ENCODE results near the gene MAP4K2.

MAP4K2 gene

GRCh38 chr11:64767344-64768299 is 35.4 kb downstream of the MAP4K2 start:
- peak in 1 of 2 donors; percentile 75 for DNase-seq (ENCODE audit: low read depth in 2 of 2)

- DNase-seq (ENCODE audit: low read depth in 2 of 2), result no peak
Measured at GRCh38 chr11:64766881-64767280, 36.1 kb downstream of the MAP4K2 start.

- DNase-seq (ENCODE audit: low read depth in 2 of 2), result no peak
Measured at GRCh38 chr11:64765851-64766665, 37.0 kb downstream of the MAP4K2 start.

GRCh38 chr11:64765291-64765850 is 37.6 kb downstream of the MAP4K2 start:
- DNase-seq (ENCODE audit: low read depth in 2 of 2), result no peak

GRCh38 chr11:64764753-64765152 is 38.3 kb downstream of the MAP4K2 start:
- no peak for DNase-seq (ENCODE audit: low read depth in 2 of 2)

- DNase-seq (ENCODE audit: low read depth in 2 of 2), result no peak
Measured at GRCh38 chr11:64764040-64764611, 38.9 kb downstream of the MAP4K2 start.

GRCh38 chr11:64763526-64764039 is 39.4 kb downstream of the MAP4K2 start:
- no peak for DNase-seq (ENCODE audit: low read depth in 2 of 2)

GRCh38 chr11:64762674-64763525 is 40.1 kb downstream of the MAP4K2 start:
- no peak for DNase-seq (ENCODE audit: low read depth in 2 of 2)

GRCh38 chr11:64762277-64762673 is 40.7 kb downstream of the MAP4K2 start:
- no peak for DNase-seq (ENCODE audit: low read depth in 2 of 2)

- no peak for DNase-seq (ENCODE audit: low read depth in 2 of 2)
Measured at GRCh38 chr11:64760759-64761420, 42.1 kb downstream of the MAP4K2 start.

GRCh38 chr11:64759722-64760719 is 43.0 kb downstream of the MAP4K2 start, which contains the start of gene PYGM:
Gene PYGM, minus strand, starts transcription at chr11:64759974. Its CDS starts 76 bp downstream, at chr11:64759898.
- no peak for DNase-seq (ENCODE audit: low read depth in 2 of 2)

- DNase-seq (ENCODE audit: low read depth in 2 of 2), result no peak
Measured at GRCh38 chr11:64759131-64759721, 43.8 kb downstream of the MAP4K2 start.

GRCh38 chr11:64758330-64759079 is 44.5 kb downstream of the MAP4K2 start:
- DNase-seq (ENCODE audit: low read depth in 2 of 2), result no peak

- DNase-seq (ENCODE audit: low read depth in 2 of 2), result no peak
Measured at GRCh38 chr11:64757549-64758329, 45.3 kb downstream of the MAP4K2 start.

GRCh38 chr11:64755681-64756361 is 47.2 kb downstream of the MAP4K2 start:
- no peak for DNase-seq (ENCODE audit: low read depth in 2 of 2)

GRCh38 chr11:64754919-64755662 is 47.9 kb downstream of the MAP4K2 start:
- DNase-seq (ENCODE audit: low read depth in 2 of 2), result no peak
